Measurements from ENCODE around the gene PIPOX. TPM values are rescaled to one million over a fixed set of nuclear protein-coding genes. Genes with fewer than 3 reads are reported as not detected.

The PIPOX gene
- total and polyA plus RNA-seq, 2 of the 13 experiments (the other 11 are each of a cell fraction or from before 2014, with no cell fraction given): 87.3 to 154 TPM

DNA sequence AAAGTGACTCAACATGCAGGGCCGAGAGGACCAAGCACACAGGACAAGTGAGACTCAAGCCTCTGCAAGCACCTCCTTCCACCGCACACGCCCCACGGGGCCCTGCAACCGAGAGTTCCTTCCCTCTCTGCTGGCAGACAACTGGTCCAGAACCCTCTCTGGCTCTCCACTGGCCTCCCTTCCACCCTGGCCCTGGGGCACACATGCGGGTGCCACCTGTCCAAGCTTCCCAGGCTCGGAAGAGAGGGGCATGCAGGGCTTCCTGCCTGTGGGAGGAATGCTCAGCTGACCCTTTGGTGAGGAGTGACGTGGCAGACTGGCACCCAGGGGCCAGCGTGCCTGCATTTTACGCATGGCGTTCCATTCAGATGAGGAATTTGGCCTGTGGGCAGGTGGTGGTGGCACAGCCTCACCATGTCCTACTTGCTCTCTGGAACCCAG lies 59.8 kb downstream of the PIPOX start:
- TF ChIP-seq, protein P1, sequence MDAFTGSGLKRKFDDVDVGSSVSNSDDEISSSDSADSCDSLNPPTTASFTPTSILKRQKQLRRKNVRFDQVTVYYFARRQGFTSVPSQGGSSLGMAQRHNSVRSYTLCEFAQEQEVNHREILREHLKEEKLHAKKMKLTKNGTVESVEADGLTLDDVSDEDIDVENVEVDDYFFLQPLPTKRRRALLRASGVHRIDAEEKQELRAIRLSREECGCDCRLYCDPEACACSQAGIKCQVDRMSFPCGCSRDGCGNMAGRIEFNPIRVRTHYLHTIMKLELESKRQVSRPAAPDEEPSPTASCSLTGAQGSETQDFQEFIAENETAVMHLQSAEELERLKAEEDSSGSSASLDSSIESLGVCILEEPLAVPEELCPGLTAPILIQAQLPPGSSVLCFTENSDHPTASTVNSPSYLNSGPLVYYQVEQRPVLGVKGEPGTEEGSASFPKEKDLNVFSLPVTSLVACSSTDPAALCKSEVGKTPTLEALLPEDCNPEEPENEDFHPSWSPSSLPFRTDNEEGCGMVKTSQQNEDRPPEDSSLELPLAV (CRISPR knock-in tag; conservative IDR thresholded peaks at IDR 0.05; ENCODE audit: low read depth): no peak
- peak; percentile 18 for TF ChIP-seq AGO2 (optimal IDR thresholded peaks at IDR 0.05; ENCODE audit: low read depth, low read length)
- Histone ChIP-seq H3K4me2 (ENCODE audit: low read depth, low read length) (no peak overlapping the region), H3K79me2 (ENCODE audit: insufficient read depth, low read length) (no peaks in the 10 kb centered on the region), H3K9ac (ENCODE audit: insufficient read depth, low read depth, low read length) (no peak overlapping the region), H2AFZ (ENCODE audit: low read length) (no peak overlapping the region), H3K4me1 (ENCODE audit: insufficient read depth, low read length) (peaks cover 1% of the 10 kb centered on the region; the same call in 1 of the 2 replicates), H3K9me3 (ENCODE audit: low read length) (no peaks in the 10 kb centered on the region), H3K4me3 (replicated peaks in 1 of 3; ENCODE audit: insufficient read depth in 1 of 3, low read depth in 2 of 3, low read length in 3 of 3) (no peak overlapping the region), H4K20me1 (ENCODE audit: insufficient read depth, low read length) (no peaks in the 10 kb centered on the region), H3K27me3 (ENCODE audit: control insufficient read depth in 1 of 2, insufficient read depth in 2 of 2, low read length in 2 of 2) (no peaks in the 10 kb centered on the region), H3K27ac (ENCODE audit: extremely low read length, insufficient read depth, low read length) (no peak overlapping the region), H3K36me3 (replicated peaks in 1 of 2; ENCODE audit: control insufficient read depth in 1 of 2, insufficient read depth in 2 of 2, low read length in 2 of 2) (peaks cover 35 to 58% of the 10 kb centered on the region in 2 experiments; a peak in 4 of 5 replicates)
- no TSS peak for BruUV-seq (replicated peaks)
- ChIA-PET POLR2A (no interaction called here), CTCF (ENCODE audit: low intra/inter-chr PET ratio, low total read pairs) (no interaction called here)
- in situ Hi-C loops (cut with HindIII; ENCODE audit: extremely low pct_ligation_motif_present, low pct_unique_long_range_greater_than_20kb) (loop anchor here (25.0 kb wide), 1 partner anchor 365 kb away; the partner anchor contains the start of genes NEK8, TLCD1 and TRAF4), intact Hi-C loops (cut with micrococcal nuclease; ENCODE audit: unreplicated experiment) (no loop called here)
- DNase-seq (ENCODE audit: low spot score): no peak
- WGBS (ENCODE audit: low lambda C conversion rate): 90% methylated on average over 5 of the region's 11 CpGs
- no peak for FAIRE-seq
- ATAC-seq: no peak

DNA sequence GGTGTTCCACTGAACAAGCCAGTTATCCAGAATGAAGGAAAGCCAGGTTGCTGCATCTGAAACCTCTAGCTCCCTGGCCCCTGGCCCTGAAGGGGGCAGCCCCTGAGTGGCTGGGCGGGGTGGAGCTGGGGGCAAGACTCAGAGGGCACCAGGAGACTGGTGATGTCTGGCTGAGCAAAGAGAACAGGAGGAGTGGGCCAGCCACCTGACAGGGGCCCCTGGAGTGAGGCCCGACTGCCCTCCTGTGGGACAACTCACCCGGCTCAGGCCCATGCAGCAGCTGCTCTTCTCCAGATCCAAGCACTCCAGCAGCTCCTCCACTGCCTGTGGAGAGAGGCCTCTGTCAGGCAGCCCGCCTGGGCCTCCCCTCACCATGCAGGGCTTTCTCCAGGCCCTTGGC lies 60.4 kb downstream of the PIPOX start:
- ChIA-PET CTCF (ENCODE audit: low intra/inter-chr PET ratio, low total read pairs) (no interaction called here), POLR2A (no interaction called here)
- peaks cover 30 to 57% of the 10 kb centered on the region in 2 experiments; a peak in 4 of 5 replicates for H3K36me3 ChIP-seq (replicated peaks in 1 of 2; ENCODE audit: control insufficient read depth in 1 of 2, insufficient read depth in 2 of 2, low read length in 2 of 2)
- no peak for DNase-seq (ENCODE audit: low spot score)
- H3K27me3 ChIP-seq (ENCODE audit: control insufficient read depth in 1 of 2, insufficient read depth in 2 of 2, low read length in 2 of 2): no peaks in the 10 kb centered on the region
- no peaks in the 10 kb centered on the region for H4K20me1 ChIP-seq (ENCODE audit: insufficient read depth, low read length)
- H3K4me2 ChIP-seq (ENCODE audit: low read depth, low read length): no peak overlapping the region
- FAIRE-seq: no peak
- H2AFZ ChIP-seq (ENCODE audit: low read length): no peak overlapping the region
- H3K9ac ChIP-seq (ENCODE audit: insufficient read depth, low read depth, low read length): no peak overlapping the region
- no peak overlapping the region for H3K4me3 ChIP-seq (replicated peaks in 1 of 3; ENCODE audit: insufficient read depth in 1 of 3, low read depth in 2 of 3, low read length in 3 of 3)
- intact Hi-C loops (cut with micrococcal nuclease; ENCODE audit: unreplicated experiment): no loop called here
- no peaks in the 10 kb centered on the region for H3K9me3 ChIP-seq (ENCODE audit: low read length)
- in situ Hi-C loops (cut with HindIII; ENCODE audit: extremely low pct_ligation_motif_present, low pct_unique_long_range_greater_than_20kb): loop anchor here (25.0 kb wide), 1 partner anchor 366 kb away; the partner anchor contains the start of genes NEK8, TLCD1 and TRAF4
- 84% methylated on average over 2 of the region's 4 CpGs for WGBS (ENCODE audit: low lambda C conversion rate)
- H3K4me1 ChIP-seq (ENCODE audit: insufficient read depth, low read length): peaks cover 7% of the 10 kb centered on the region
- no peak overlapping the region for H3K27ac ChIP-seq (ENCODE audit: extremely low read length, insufficient read depth, low read length)
- no TSS peak for BruUV-seq (replicated peaks)
- no peak for ATAC-seq
- H3K79me2 ChIP-seq (ENCODE audit: insufficient read depth, low read length): no peaks in the 10 kb centered on the region
- TF ChIP-seq ZFP41 (CRISPR knock-in tag; IDR thresholded peaks at IDR 0.05; ENCODE audit: borderline replicate concordance) (no peak), POGZ (CRISPR knock-in tag; IDR thresholded peaks at IDR 0.05) (no peak), NFE2L2 (IDR thresholded peaks at IDR 0.05; ENCODE audit: low read length) (no peak), NFKB2 (CRISPR knock-in tag; IDR thresholded peaks at IDR 0.05; ENCODE audit: borderline replicate concordance) (no peak), FOXA3 (CRISPR knock-in tag; IDR thresholded peaks at IDR 0.05) (no peak), TSC22D2 (CRISPR knock-in tag; IDR thresholded peaks at IDR 0.05; ENCODE audit: borderline replicate concordance) (no peak), HDAC2 (CRISPR knock-in tag; IDR thresholded peaks at IDR 0.05) (no peak), ATM (IDR thresholded peaks at IDR 0.05; ENCODE audit: borderline replicate concordance) (no peak), HNRNPK (IDR thresholded peaks at IDR 0.05; ENCODE audit: low read depth, low read length, poor library complexity, severe bottlenecking) (no peak)
- TF ChIP-seq, protein P2, sequence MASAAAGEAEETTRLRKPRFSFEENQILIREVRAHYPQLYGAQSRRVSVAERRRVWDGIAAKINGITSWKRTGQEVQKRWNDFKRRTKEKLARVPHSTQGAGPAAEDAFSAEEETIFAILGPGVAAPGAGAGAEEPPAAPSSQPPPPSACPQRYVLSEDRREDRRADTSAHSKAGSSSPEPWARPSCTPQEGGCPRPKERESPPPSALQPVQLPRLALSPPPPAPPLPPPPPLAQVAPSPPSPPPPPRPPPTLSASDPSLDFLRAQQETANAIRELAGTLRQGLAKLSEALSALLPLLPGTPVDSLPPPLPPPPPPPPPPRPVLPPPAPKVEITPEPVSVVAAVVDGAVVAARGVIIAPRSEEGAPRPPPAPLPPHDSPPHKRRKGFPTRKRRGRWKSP (CRISPR knock-in tag; IDR thresholded peaks at IDR 0.05): no peak
- TF ChIP-seq, protein P3, sequence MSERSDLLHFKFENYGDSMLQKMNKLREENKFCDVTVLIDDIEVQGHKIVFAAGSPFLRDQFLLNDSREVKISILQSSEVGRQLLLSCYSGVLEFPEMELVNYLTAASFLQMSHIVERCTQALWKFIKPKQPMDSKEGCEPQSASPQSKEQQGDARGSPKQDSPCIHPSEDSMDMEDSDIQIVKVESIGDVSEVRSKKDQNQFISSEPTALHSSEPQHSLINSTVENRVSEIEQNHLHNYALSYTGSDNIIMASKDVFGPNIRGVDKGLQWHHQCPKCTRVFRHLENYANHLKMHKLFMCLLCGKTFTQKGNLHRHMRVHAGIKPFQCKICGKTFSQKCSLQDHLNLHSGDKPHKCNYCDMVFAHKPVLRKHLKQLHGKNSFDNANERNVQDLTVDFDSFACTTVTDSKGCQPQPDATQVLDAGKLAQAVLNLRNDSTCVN (CRISPR knock-in tag; IDR thresholded peaks at IDR 0.05; ENCODE audit: borderline replicate concordance): no peak
